MM.1S (cell line): Measurements from ENCODE around the gene HOXD11.

Experiments used
- DNase-seq: peaks from one replicate; pipeline ENCODE4 v3.0.0-alpha.2; 2015
- H2AFZ ChIP-seq: fragments of 300-600 bp; sonication (generic); 2 replicates; pipeline ENCODE4 v1.6.0; 2016; ENCODE audit warnings: antibody characterized with exemption, low read length
- H3F3A ChIP-seq: fragments of 300-600 bp; sonication (generic); 2 replicates; pipeline ENCODE4 v1.6.1; 2016; ENCODE audit warnings: mild to moderate bottlenecking, antibody characterized with exemption, low read length, moderate library complexity, mixed read lengths; ENCODE audit not compliant: insufficient read depth
- H3K27ac ChIP-seq: fragments of 300-600 bp; sonication (generic); 2 replicates; pipeline ENCODE4 v1.5.1; 2016; ENCODE audit warnings: mild to moderate bottlenecking, low read length
- H3K27me3 ChIP-seq: fragments of 300-600 bp; sonication (generic); replicated peaks from 2 replicates; pipeline ENCODE4 v1.6.0; 2016; ENCODE audit warnings: low read length; ENCODE audit not compliant: insufficient read depth
- H3K36me3 ChIP-seq: fragments of 300-600 bp; sonication (generic); replicated peaks from 2 replicates; pipeline ENCODE4 v1.6.1; 2016; ENCODE audit warnings: mild to moderate bottlenecking, low read length, mixed read lengths; ENCODE audit not compliant: insufficient read depth
- H3K4me1 ChIP-seq: fragments of 300-600 bp; sonication (generic); 2 replicates; pipeline ENCODE4 v1.6.1; 2016; ENCODE audit warnings: low read length, mixed read lengths
- H3K4me2 ChIP-seq: fragments of 300-600 bp; sonication (generic); 2 replicates; pipeline ENCODE4 v1.6.0; 2016; ENCODE audit warnings: low read depth, low read length
- H3K4me3 ChIP-seq: fragments of 300-600 bp; sonication (generic); 2 replicates; pipeline ENCODE4 v1.5.1; 2016; ENCODE audit warnings: low read length, mixed read lengths
- H3K79me2 ChIP-seq: fragments of 300-600 bp; sonication (generic); 2 replicates; pipeline ENCODE4 v1.6.1; 2016; ENCODE audit warnings: mixed run types, low read length, mixed read lengths
- H3K9ac ChIP-seq: fragments of 300-600 bp; sonication (generic); 2 replicates; pipeline ENCODE4 v1.6.1; 2016; ENCODE audit warnings: low read length, mixed read lengths
- H3K9me2 ChIP-seq: fragments of 300-600 bp; sonication (generic); replicated peaks from 2 replicates; pipeline ENCODE4 v1.6.1; 2016; ENCODE audit warnings: mild to moderate bottlenecking, low read length, mixed read lengths; ENCODE audit not compliant: insufficient read depth
- H3K9me3 ChIP-seq: fragments of 300-600 bp; sonication (generic); replicated peaks from 2 replicates; pipeline ENCODE4 v1.6.1; 2016; ENCODE audit warnings: mild to moderate bottlenecking, low read length, mixed read lengths; ENCODE audit not compliant: insufficient read depth
- H4K20me1 ChIP-seq: fragments of 300-600 bp; sonication (generic); 2 replicates; pipeline ENCODE4 v1.6.1; 2016; ENCODE audit warnings: mild to moderate bottlenecking, low read length, moderate library complexity, mixed read lengths; ENCODE audit not compliant: insufficient read depth
- CTCF ChIP-seq: fragments of 300-600 bp; sonication (generic); IDR thresholded peaks from 2 replicates; pipeline ENCODE4 v1.5.1; 2016; ENCODE audit warnings: antibody characterized with exemption, low read length, mixed read lengths
- EZH2 ChIP-seq: fragments of 300-600 bp; sonication (generic); optimal IDR thresholded peaks from 2 replicates; pipeline ENCODE3; 2017; ENCODE audit warnings: low read depth, mild to moderate bottlenecking, antibody characterized with exemption, low read length, mixed read lengths
- EZH2phosphoT487 ChIP-seq: fragments of 300-600 bp; sonication (generic); IDR thresholded peaks from 2 replicates; pipeline ENCODE4 v1.6.1; 2018; ENCODE audit warnings: antibody characterized with exemption, low read length

Gene HOXD11

GRCh38 chr2:176072292-176072669, 34.8 kb upstream of the HOXD11 start:
- no peak for DNase-seq
- no peaks in the 10 kb centered on the region for H3K27me3 ChIP-seq
- H3K9ac ChIP-seq: no peak overlapping the region

GRCh38 chr2:176072951-176073904, 33.9 kb upstream of the HOXD11 start:
- H3F3A ChIP-seq: no peaks in the 10 kb centered on the region
- no peaks in the 10 kb centered on the region for H3K9me3 ChIP-seq
- H3K36me3 ChIP-seq: no peaks in the 10 kb centered on the region
- no peak overlapping the region for H3K4me2 ChIP-seq
- H3K79me2 ChIP-seq: no peaks in the 10 kb centered on the region
- H3K4me3 ChIP-seq: no peak overlapping the region
- no peak overlapping the region for H3K9ac ChIP-seq
- H3K27ac ChIP-seq: no peak overlapping the region
- no peak for TF ChIP-seq EZH2phosphoT487
- no peak for TF ChIP-seq CTCF
- TF ChIP-seq EZH2: no peak
- no peaks in the 10 kb centered on the region for H4K20me1 ChIP-seq
- H3K27me3 ChIP-seq: no peaks in the 10 kb centered on the region
- H3K9me2 ChIP-seq: no peaks in the 10 kb centered on the region
- no peaks in the 10 kb centered on the region for H3K4me1 ChIP-seq
- no peak for DNase-seq
- H2AFZ ChIP-seq: no peak overlapping the region

More at GRCh38 chr2:176072292-176072669, 34.8 kb upstream of the HOXD11 start:
- H3F3A ChIP-seq: no peaks in the 10 kb centered on the region
- H3K4me3 ChIP-seq: no peak overlapping the region
- H3K79me2 ChIP-seq: no peaks in the 10 kb centered on the region
- no peak overlapping the region for H3K4me2 ChIP-seq
- no peaks in the 10 kb centered on the region for H3K9me2 ChIP-seq
- no peaks in the 10 kb centered on the region for H3K9me3 ChIP-seq
- H3K27ac ChIP-seq: no peak overlapping the region
- TF ChIP-seq EZH2 (no peak), CTCF (no peak)
- H3K4me1 ChIP-seq: no peaks in the 10 kb centered on the region
- H2AFZ ChIP-seq: no peak overlapping the region
- H4K20me1 ChIP-seq: no peaks in the 10 kb centered on the region
- H3K36me3 ChIP-seq: no peaks in the 10 kb centered on the region

- Histone ChIP-seq H3K9ac (no peak overlapping the region), H3K4me1 (no peaks in the 10 kb centered on the region), H3K9me2 (no peaks in the 10 kb centered on the region), H3K9me3 (no peaks in the 10 kb centered on the region), H3K27ac (no peak overlapping the region), H4K20me1 (no peaks in the 10 kb centered on the region), H2AFZ (no peak overlapping the region), H3K79me2 (no peaks in the 10 kb centered on the region), H3K4me3 (no peak overlapping the region), H3K4me2 (no peak overlapping the region), H3K36me3 (no peaks in the 10 kb centered on the region), H3F3A (no peaks in the 10 kb centered on the region), H3K27me3 (no peaks in the 10 kb centered on the region)
- TF ChIP-seq CTCF: no peak
- TF ChIP-seq EZH2: no peak
- TF ChIP-seq EZH2phosphoT487: no peak
- no peak for DNase-seq
Measured at GRCh38 chr2:176074919-176075425, 32.1 kb upstream of the HOXD11 start.
